CD14-positive monocyte (primary cell): ENCODE results near the gene LSG1. TPM values are rescaled to one million over a fixed set of nuclear protein-coding genes. Genes with fewer than 3 reads are reported as not detected.

ENCODE experiments used
- DNase-seq, 3 donors: peaks; one replicate each; pipeline ENCODE4 v3.0.0-alpha.2; 2011 to 2022
- H2AFZ ChIP-seq: 2 replicates; pipeline ENCODE4 v1.6.0; 2012; ENCODE audit warnings: mild to moderate bottlenecking, low read depth, low read length, inconsistent platforms; ENCODE audit not compliant: insufficient read depth, poor library complexity, severe bottlenecking
- H3K27ac ChIP-seq, 2 donors: 1 replicate in 1 of 2; 2 replicates in 1 of 2; pipeline ENCODE4 v1.5.1; 2012 to 2013; ENCODE audit warnings: low read length in 2 of 2, control low read depth in 1 of 2, inconsistent platforms in 1 of 2, low read depth in 1 of 2, mild to moderate bottlenecking in 1 of 2
- H3K27me3 ChIP-seq, 2 donors: one replicate each; pipeline versions ENCODE4 v1.6.0 to v1.6.1; 2011 to 2013; ENCODE audit warnings: low read length in 2 of 2; ENCODE audit not compliant: control insufficient read depth in 2 of 2, insufficient read depth in 2 of 2
- H3K36me3 ChIP-seq, 2 donors: replicated peaks in 1 of 2; 1 replicate in 1 of 2; 2 replicates in 1 of 2; pipeline versions ENCODE4 v1.5.1 to v1.6.1; 2012 to 2013; ENCODE audit warnings: low read length in 2 of 2, control low read depth in 1 of 2, inconsistent platforms in 1 of 2, mild to moderate bottlenecking in 1 of 2; ENCODE audit not compliant: insufficient read depth in 2 of 2, control insufficient read depth in 1 of 2
- H3K4me1 ChIP-seq, 2 donors: 1 replicate in 1 of 2; 2 replicates in 1 of 2; pipeline versions ENCODE4 v1.5.1 to v1.6.1; 2012 to 2013; ENCODE audit warnings: low read length in 2 of 2, control low read depth in 1 of 2, inconsistent platforms in 1 of 2, mild to moderate bottlenecking in 1 of 2, moderate library complexity in 1 of 2; ENCODE audit not compliant: insufficient read depth in 2 of 2, control insufficient read depth in 1 of 2
- H3K4me2 ChIP-seq: replicated peaks from 2 replicates; pipeline ENCODE3; 2012; ENCODE audit warnings: low read length, moderate library complexity, mild to moderate bottlenecking; ENCODE audit not compliant: poor library complexity, severe bottlenecking; ENCODE audit errors: extremely low read depth
- H3K4me3 ChIP-seq, 3 experiments: fragments of 200-600 bp in 1 of 3; sonication (generic) in 1 of 3; replicated peaks in 1 of 3; 1 replicate in 2 of 3; 2 replicates in 1 of 3; pipeline ENCODE4 v1.5.1; 2011 to 2013; ENCODE audit warnings: low read length in 3 of 3, mild to moderate bottlenecking in 3 of 3, control low read depth in 2 of 3, low read depth in 2 of 3, inconsistent platforms in 1 of 3, moderate library complexity in 1 of 3
- H3K79me2 ChIP-seq: 2 replicates; pipeline ENCODE4 v1.6.0; 2012; ENCODE audit warnings: mild to moderate bottlenecking, control low read depth, inconsistent platforms, low read length, moderate library complexity; ENCODE audit not compliant: insufficient read depth
- H3K9ac ChIP-seq: 2 replicates; pipeline ENCODE4 v1.6.0; 2017; ENCODE audit warnings: low read length, mild to moderate bottlenecking; ENCODE audit not compliant: insufficient read depth, poor library complexity, severe bottlenecking
- H3K9me3 ChIP-seq, 2 donors: replicated peaks in 1 of 2; 1 replicate in 1 of 2; 2 replicates in 1 of 2; pipeline versions ENCODE4 v1.5.1 to v1.6.1; 2012 to 2013; ENCODE audit warnings: low read length in 2 of 2, control low read depth in 1 of 2; ENCODE audit not compliant: control insufficient read depth in 1 of 2, insufficient read depth in 1 of 2
- H4K20me1 ChIP-seq: 2 replicates; pipeline ENCODE4 v1.6.0; 2012; ENCODE audit warnings: mild to moderate bottlenecking, low read length, control low read depth, moderate library complexity; ENCODE audit not compliant: insufficient read depth
- H3K27ac Mint-ChIP-seq, 7 donors: one replicate each; pipeline ENCODE4 v1.8.0; 2020; ENCODE audit warnings: mild to moderate bottlenecking in 7 of 7, mixed read lengths in 7 of 7, moderate library complexity in 6 of 7, inconsistent platforms in 2 of 7
- H3K27me3 Mint-ChIP-seq, 3 donors: one replicate each; pipeline ENCODE4 v1.8.0; 2021 to 2022; ENCODE audit warnings: low read depth in 3 of 3, mild to moderate bottlenecking in 3 of 3, mixed read lengths in 3 of 3, moderate library complexity in 3 of 3, inconsistent platforms in 1 of 3
- H3K36me3 Mint-ChIP-seq, 2 donors: one replicate each; pipeline ENCODE4 v1.8.0; 2020; ENCODE audit warnings: mixed read lengths in 2 of 2, inconsistent platforms in 1 of 2, mild to moderate bottlenecking in 1 of 2
- H3K4me1 Mint-ChIP-seq: one replicate; pipeline ENCODE4 v1.8.0; 2020; ENCODE audit warnings: mild to moderate bottlenecking, mixed read lengths
- H3K4me3 Mint-ChIP-seq, 2 donors: one replicate each; pipeline ENCODE4 v1.8.0; 2020; ENCODE audit warnings: mild to moderate bottlenecking in 2 of 2, mixed read lengths in 2 of 2, moderate library complexity in 1 of 2
- H3K9me3 Mint-ChIP-seq, 7 donors: one replicate each; pipeline ENCODE4 v1.8.0; 2020 to 2022; ENCODE audit warnings: mixed read lengths in 7 of 7, mild to moderate bottlenecking in 6 of 7, moderate library complexity in 6 of 7, inconsistent platforms in 2 of 7
- CTCF ChIP-seq: fragments of 200-600 bp; IDR thresholded peaks from one replicate; pipeline ENCODE4 v1.8.0; 2022; ENCODE audit warnings: antibody characterized with exemption, mild to moderate bottlenecking
- WGBS: methylation state at CpG from one replicate; pipeline ENCODE4 v1.1.5; 2013; ENCODE audit warnings: missing lambda C conversion rate; ENCODE audit not compliant: insufficient coverage; 5-methylcytosine and 5-hydroxymethylcytosine counted together
- intact Hi-C, 2 donors: fragments of 100-400 bp; cut with micrococcal nuclease; formaldehyde crosslinking; loops; one replicate each; pipeline versions ENCODE4 v1.15.0 to v1.15.1; 2023
- polyA plus RNA-seq, 3 donors: library from polyadenylated mRNA; depleted of rRNA in 1 of 3; unstranded in 2 of 3; stranded (reverse) in 1 of 3; fragments of 300-500 nt in 2 of 3; fragments of >200 nt in 1 of 3; fragmentation: Illumina TruSeq in 2 of 3; gene quantifications; 1 replicate in 2 of 3; 2 replicates in 1 of 3; pipeline ENCODE4 v1.2.3, GENCODE V29; 2012 to 2021

The LSG1 gene
- polyA plus RNA-seq, 3 donors: 6.7 to 30.9 (median 9.9) TPM

DNA sequence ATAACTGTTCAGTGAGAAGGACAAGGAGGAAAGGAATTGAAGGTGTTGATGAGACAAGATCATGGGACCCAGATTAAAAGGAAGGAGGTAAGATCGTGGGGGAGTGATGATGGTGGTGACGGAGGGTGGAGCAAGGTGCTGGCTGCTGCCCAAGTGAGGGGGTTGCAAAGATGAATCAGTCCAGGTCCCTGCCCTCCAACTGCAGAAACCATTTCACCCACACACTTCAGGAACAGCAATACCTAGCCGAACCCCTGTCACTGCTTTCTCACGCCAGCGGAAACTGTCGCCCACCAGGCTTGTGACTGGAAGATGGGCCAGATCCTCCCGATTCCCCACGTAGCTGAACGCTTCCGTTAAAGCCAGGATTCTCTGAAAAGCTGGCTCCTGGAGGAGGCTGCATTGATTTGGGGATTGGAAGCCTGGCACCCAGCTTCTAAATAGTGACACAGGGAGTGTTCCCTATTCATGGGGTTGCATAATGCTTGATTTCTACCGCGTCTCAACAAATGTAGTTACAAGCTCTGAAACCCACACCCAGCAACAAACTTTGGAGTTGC, 3.2 kb upstream of the LSG1 start:
- Histone ChIP-seq H4K20me1 (peaks cover 14% of the 10 kb centered on the region), H3K79me2 (peaks cover 18% of the 10 kb centered on the region), H3K36me3 (no peaks in the 10 kb centered on the region), H2AFZ (no peak overlapping the region), H3K4me1 (peaks cover 14 to 21% of the 10 kb centered on the region in 2 donors), H3K27ac (no peak overlapping the region), H3K4me2 (no peak overlapping the region), H3K9me3 (no peaks in the 10 kb centered on the region), H3K9ac (no peak overlapping the region), H3K27me3 (no peaks in the 10 kb centered on the region), H3K4me3 (no peak overlapping the region)
- Mint-ChIP-seq H3K27ac (no peak overlapping the region), H3K4me3 (no peak overlapping the region), H3K9me3 (peaks cover 0 to 2% (median 0%) of the 10 kb centered on the region in 7 donors), H3K4me1 (peaks cover 17% of the 10 kb centered on the region), H3K36me3 (no peaks in the 10 kb centered on the region), H3K27me3 (peaks cover 4 to 6% (median 5%) of the 10 kb centered on the region in 3 donors)
- 0% methylated on average over 1 of the region's 12 CpGs for WGBS
- no peak for TF ChIP-seq CTCF
- no peak for DNase-seq
- intact Hi-C loops: loop anchor here in 1 of 2 donors (10.0 kb wide), 1 partner anchor 850 kb away; no protein-coding TSS in a partner anchor

DNA sequence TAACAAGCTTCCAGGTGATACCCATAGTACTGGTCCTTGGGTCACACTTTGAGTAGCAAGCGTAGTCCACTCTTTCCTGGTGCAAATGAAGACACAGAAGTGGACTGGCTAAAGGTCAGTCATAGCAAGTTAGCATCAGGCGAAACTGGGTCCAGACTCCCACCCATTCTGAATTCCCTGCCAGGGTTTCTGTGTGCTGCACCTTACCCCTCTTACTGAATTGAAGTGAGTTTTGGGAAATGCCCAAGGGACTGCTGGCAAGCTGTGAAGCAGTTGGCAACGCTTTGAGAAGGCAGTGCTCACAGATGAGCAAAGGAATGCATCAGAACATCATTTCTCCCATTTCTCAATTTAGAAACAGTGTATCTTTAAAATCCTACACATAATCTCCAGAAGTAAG, 1.8 kb upstream of the LSG1 start:
- Histone ChIP-seq H3K4me2 (no peak overlapping the region), H3K79me2 (peaks cover 31% of the 10 kb centered on the region), H3K27ac (no peak overlapping the region), H3K27me3 (no peaks in the 10 kb centered on the region), H2AFZ (no peak overlapping the region), H3K9me3 (no peaks in the 10 kb centered on the region), H3K4me3 (no peak overlapping the region), H3K36me3 (peaks cover 3 to 13% of the 10 kb centered on the region in 2 donors), H3K9ac (no peak overlapping the region), H4K20me1 (peaks cover 22% of the 10 kb centered on the region), H3K4me1 (peaks cover 14 to 21% of the 10 kb centered on the region in 2 donors)
- intact Hi-C loops: loop anchor here (2.0 to 10.0 kb wide), 3 partner anchors 587 to 851 kb away; no protein-coding TSS in a partner anchor
- peaks cover 4 to 6% (median 5%) of the 10 kb centered on the region in 3 donors for H3K27me3 Mint-ChIP-seq
- peak overlapping the region in 1 of 7 donors; percentile 1 for H3K27ac Mint-ChIP-seq
- peaks cover 0 to 2% (median 0%) of the 10 kb centered on the region in 7 donors for H3K9me3 Mint-ChIP-seq
- H3K4me1 Mint-ChIP-seq: peaks cover 17% of the 10 kb centered on the region
- H3K4me3 Mint-ChIP-seq: no peak overlapping the region
- no peak for DNase-seq
- H3K36me3 Mint-ChIP-seq: peaks cover 10% of the 10 kb centered on the region in 2 donors
- no peak for TF ChIP-seq CTCF
- 90% methylated on average over 2 of the region's 3 CpGs for WGBS
